IPS-11a (cell line): ENCODE data around the gene KLHL26.
"Not testable (repeated sequence)": the region's sequence is repeated elsewhere in the genome, so short reads cannot be mapped to it uniquely, and the experiment has no call there.

Experiments used
- H3K4me3 ChIP-seq: one replicate; pipeline ENCODE4 v1.5.1; 2013; ENCODE audit warnings: low read depth, low read length, control low read depth

The KLHL26 gene

GRCh38 chr19:18662972-18663732, 26.3 kb downstream of the KLHL26 start:
- no peak overlapping the region for H3K4me3 ChIP-seq

- no peak overlapping the region for H3K4me3 ChIP-seq
These were observed 27.2 kb downstream of the KLHL26 start for GRCh38 chr19:18663940-18664530.

- H3K4me3 ChIP-seq: no peak overlapping the region
These were observed 29.0 kb downstream of the KLHL26 start for GRCh38 chr19:18665771-18666202.

- H3K4me3 ChIP-seq: no peak overlapping the region
These were observed 29.5 kb downstream of the KLHL26 start for GRCh38 chr19:18666317-18666716.

GRCh38 chr19:18666784-18667183, 30.0 kb downstream of the KLHL26 start:
- no peak overlapping the region for H3K4me3 ChIP-seq

- no peak overlapping the region for H3K4me3 ChIP-seq
These were observed 30.9 kb downstream of the KLHL26 start for GRCh38 chr19:18667531-18668251.

- no peak overlapping the region for H3K4me3 ChIP-seq
These were observed 31.4 kb downstream of the KLHL26 start for GRCh38 chr19:18668252-18668631.

- no peak overlapping the region for H3K4me3 ChIP-seq
These were observed 32.1 kb downstream of the KLHL26 start for GRCh38 chr19:18668744-18669523.

GRCh38 chr19:18669524-18669817, 32.6 kb downstream of the KLHL26 start:
- no peak overlapping the region for H3K4me3 ChIP-seq

GRCh38 chr19:18669883-18670282, 33.1 kb downstream of the KLHL26 start:
- no peak overlapping the region for H3K4me3 ChIP-seq

- no peak overlapping the region for H3K4me3 ChIP-seq
These were observed 33.5 kb downstream of the KLHL26 start for GRCh38 chr19:18670312-18670711.

GRCh38 chr19:18671303-18672043, 34.6 kb downstream of the KLHL26 start:
- no peak overlapping the region for H3K4me3 ChIP-seq

GRCh38 chr19:18672044-18672451, 35.2 kb downstream of the KLHL26 start:
- no peak overlapping the region for H3K4me3 ChIP-seq

- no peak overlapping the region for H3K4me3 ChIP-seq
These were observed 35.9 kb downstream of the KLHL26 start for GRCh38 chr19:18672606-18673337.

GRCh38 chr19:18674616-18675015, 37.8 kb downstream of the KLHL26 start:
- H3K4me3 ChIP-seq: no peak overlapping the region

GRCh38 chr19:18675779-18676178, 39.0 kb downstream of the KLHL26 start:
- no peak overlapping the region for H3K4me3 ChIP-seq

- no peak overlapping the region for H3K4me3 ChIP-seq
These were observed 39.9 kb downstream of the KLHL26 start for GRCh38 chr19:18676692-18677091.

- H3K4me3 ChIP-seq: no peak overlapping the region
These were observed 40.3 kb downstream of the KLHL26 start for GRCh38 chr19:18677156-18677555.

- H3K4me3 ChIP-seq: not testable (repeated sequence)
These were observed 43.3 kb downstream of the KLHL26 start for GRCh38 chr19:18680148-18680547.

GRCh38 chr19:18682807-18683108, 45.9 kb downstream of the KLHL26 start:
- H3K4me3 ChIP-seq: peak overlapping the region; percentile 50
